KOPT-K1 (cell line): ENCODE data around the gene LTV1.
"Not testable (repeated sequence)": the region's sequence is repeated elsewhere in the genome, so short reads cannot be mapped to it uniquely, and the experiment has no call there.

Source experiments
- H3K27ac ChIP-seq: fragments of 200-600 bp; sonication (generic); 2 replicates; pipeline ENCODE4 v1.5.1; 2016; ENCODE audit warnings: antibody characterized with exemption, mild to moderate bottlenecking, low read depth, low read length; ENCODE audit not compliant: poor library complexity, severe bottlenecking
- H3K36me3 ChIP-seq: fragments of 200-600 bp; sonication (generic); 2 replicates; pipeline ENCODE4 v1.5.1; 2017; ENCODE audit warnings: antibody characterized with exemption, mild to moderate bottlenecking, low read length, moderate library complexity; ENCODE audit not compliant: insufficient read depth
- H3K9me3 ChIP-seq: fragments of 200-600 bp; sonication (generic); 2 replicates; pipeline ENCODE4 v1.5.1; 2017; ENCODE audit warnings: antibody characterized with exemption, low read length, mild to moderate bottlenecking; ENCODE audit not compliant: insufficient read depth, poor library complexity, severe bottlenecking

LTV1 gene

GRCh38 chr6:143864234-143864633 is 21.1 kb downstream of the LTV1 start, which contains the start of gene ZC2HC1B:
ZC2HC1B (plus strand) TSS chr6:143864474; CDS start chr6:143864540, 66 bp downstream.
- Histone ChIP-seq H3K27ac (no peak within 1 kb of the TSS), H3K9me3 (no peaks in the 10 kb centered on the region), H3K36me3 (peaks cover 77% of the 10 kb centered on the region)

- Histone ChIP-seq H3K9me3 (no peaks in the 10 kb centered on the region), H3K36me3 (peaks cover 47% of the 10 kb centered on the region), H3K27ac (no peak overlapping the region)
These were observed 24.1 kb downstream of the LTV1 start for GRCh38 chr6:143867236-143867635.

GRCh38 chr6:143868808-143869207 is 25.7 kb downstream of the LTV1 start:
- H3K36me3 ChIP-seq: peaks cover 31% of the 10 kb centered on the region
- H3K9me3 ChIP-seq, H3K27ac ChIP-seq: not testable (repeated sequence)

- not testable (repeated sequence) for H3K36me3 ChIP-seq, H3K27ac ChIP-seq
- H3K9me3 ChIP-seq: peaks cover 13% of the 10 kb centered on the region
These were observed 28.1 kb downstream of the LTV1 start for GRCh38 chr6:143871202-143871730.

GRCh38 chr6:143872201-143872600 is 29.1 kb downstream of the LTV1 start:
- Histone ChIP-seq H3K27ac (no peak overlapping the region), H3K9me3 (peaks cover 14% of the 10 kb centered on the region), H3K36me3 (no peaks in the 10 kb centered on the region)

- peaks cover 14% of the 10 kb centered on the region for H3K9me3 ChIP-seq
- not testable (repeated sequence) for H3K36me3 ChIP-seq, H3K27ac ChIP-seq
These were observed 30.5 kb downstream of the LTV1 start for GRCh38 chr6:143873600-143873999.

- not testable (repeated sequence) for H3K27ac ChIP-seq, H3K36me3 ChIP-seq
- H3K9me3 ChIP-seq: peaks cover 14% of the 10 kb centered on the region
These were observed 31.4 kb downstream of the LTV1 start for GRCh38 chr6:143874503-143874902.

GRCh38 chr6:143877584-143878271 is 34.6 kb downstream of the LTV1 start:
- H3K9me3 ChIP-seq: peaks cover 14% of the 10 kb centered on the region
- no peaks in the 10 kb centered on the region for H3K36me3 ChIP-seq
- H3K27ac ChIP-seq: no peak overlapping the region

GRCh38 chr6:143878272-143878760 is 35.2 kb downstream of the LTV1 start:
- H3K36me3 ChIP-seq: no peaks in the 10 kb centered on the region
- peaks cover 14% of the 10 kb centered on the region for H3K9me3 ChIP-seq
- no peak overlapping the region for H3K27ac ChIP-seq

- Histone ChIP-seq H3K27ac (no peak overlapping the region), H3K9me3 (peaks cover 9% of the 10 kb centered on the region), H3K36me3 (no peaks in the 10 kb centered on the region)
These were observed 37.3 kb downstream of the LTV1 start for GRCh38 chr6:143880412-143880811.

- Histone ChIP-seq H3K27ac (no peak overlapping the region), H3K36me3 (no peaks in the 10 kb centered on the region), H3K9me3 (no peaks in the 10 kb centered on the region)
These were observed 39.3 kb downstream of the LTV1 start for GRCh38 chr6:143882401-143882930.

- Histone ChIP-seq H3K9me3 (no peaks in the 10 kb centered on the region), H3K36me3 (no peaks in the 10 kb centered on the region), H3K27ac (no peak overlapping the region)
These were observed 41.2 kb downstream of the LTV1 start for GRCh38 chr6:143884216-143884900.

GRCh38 chr6:143885116-143885515 is 42.0 kb downstream of the LTV1 start:
- Histone ChIP-seq H3K36me3 (no peaks in the 10 kb centered on the region), H3K27ac (no peak overlapping the region), H3K9me3 (no peaks in the 10 kb centered on the region)

- no peaks in the 10 kb centered on the region for H3K9me3 ChIP-seq
- H3K27ac ChIP-seq: no peak overlapping the region
- no peaks in the 10 kb centered on the region for H3K36me3 ChIP-seq
These were observed 51.5 kb downstream of the LTV1 start for GRCh38 chr6:143894655-143895054.

GRCh38 chr6:143896126-143896860 is 53.2 kb downstream of the LTV1 start:
- Histone ChIP-seq H3K27ac (no peak overlapping the region), H3K9me3 (no peaks in the 10 kb centered on the region), H3K36me3 (no peaks in the 10 kb centered on the region)
